SK-N-SH (cell line): ENCODE measurements around the gene TRIM14. TPM values are rescaled to one million over a fixed set of nuclear protein-coding genes. Genes with fewer than 3 reads are reported as not detected.

Experiments
- CTCF ChIA-PET: fragments of 300-600, 350-600 bp; formaldehyde crosslinking; extraction: SDS; loops from one replicate; lab custom pipeline; 2021; lab: Yijun Ruan, JAX
- POLR2A ChIA-PET: fragments of 350-600 bp; sonication (Branson Sonifier 250); formaldehyde crosslinking; extraction: SDS; loops from one replicate; lab custom pipeline; 2020; ENCODE audit warnings: antibody characterized with exemption, inconsistent platforms; lab: Yijun Ruan, JAX
- DNase-seq: peaks from one replicate; pipeline ENCODE4 v3.0.0; 2012
- H2AFZ ChIP-seq: fragments of 200-600 bp; sonication (generic); 2 replicates; pipeline ENCODE4 v1.8.1; 2016; ENCODE audit warnings: antibody characterized with exemption, mild to moderate bottlenecking, low read depth
- H3F3A ChIP-seq: fragments of 200-600 bp; sonication (generic); replicated peaks from 2 replicates; pipeline ENCODE3; 2016; ENCODE audit warnings: antibody characterized with exemption, mild to moderate bottlenecking; ENCODE audit not compliant: insufficient read depth
- H3K27ac ChIP-seq, 2 experiments: fragments of 200-500 bp in 1 of 2; fragments of 200-600 bp in 1 of 2; sonication (Bioruptor generic) in 1 of 2; sonication (generic), shearing (Covaris generic) in 1 of 2; 2 replicates each; pipeline versions ENCODE4 v1.5.1 to v1.6.1; 2014 to 2016; ENCODE audit warnings: low read depth in 2 of 2, inconsistent platforms in 1 of 2, low read length in 1 of 2, mild to moderate bottlenecking in 1 of 2, mixed read lengths in 1 of 2
- H3K27me3 ChIP-seq: fragments of 200-600 bp; sonication (generic), shearing (Covaris generic); 2 replicates; pipeline ENCODE4 v1.6.1; 2016; ENCODE audit warnings: mixed run types; ENCODE audit not compliant: insufficient read depth
- H3K36me3 ChIP-seq, 2 experiments: fragments of 200-500 bp in 1 of 2; fragments of 200-600 bp in 1 of 2; sonication (Bioruptor generic) in 1 of 2; sonication (generic) in 1 of 2; replicated peaks in 1 of 2; 2 replicates each; pipeline versions ENCODE3 to v1.5.1; 2014 to 2016; ENCODE audit warnings: low read length in 1 of 2, mild to moderate bottlenecking in 1 of 2; ENCODE audit not compliant: insufficient read depth in 2 of 2, control insufficient read depth in 1 of 2
- H3K4me1 ChIP-seq, 2 experiments: fragments of 200-500 bp in 1 of 2; fragments of 200-600 bp in 1 of 2; sonication (Bioruptor generic) in 1 of 2; sonication (generic), shearing (Covaris generic) in 1 of 2; 2 replicates each; pipeline versions ENCODE4 v1.5.1 to v1.6.1; 2014 to 2016; ENCODE audit warnings: low read depth in 1 of 2, low read length in 1 of 2, mixed run types in 1 of 2; ENCODE audit not compliant: insufficient read depth in 2 of 2, control insufficient read depth in 1 of 2
- H3K4me2 ChIP-seq: fragments of 200-600 bp; sonication (generic), shearing (Covaris generic); 2 replicates; pipeline ENCODE4 v1.6.1; 2017; ENCODE audit warnings: mixed run types
- H3K4me3 ChIP-seq, 2 experiments: fragments of 200-500 bp in 1 of 2; fragments of 200-600 bp in 1 of 2; sonication (Bioruptor generic) in 1 of 2; sonication (generic), shearing (Covaris generic) in 1 of 2; 2 replicates each; pipeline versions ENCODE4 v1.5.1 to v1.8.1; 2014 to 2016; ENCODE audit warnings: low read depth in 2 of 2, inconsistent platforms in 1 of 2, low read length in 1 of 2, mild to moderate bottlenecking in 1 of 2, mixed read lengths in 1 of 2, moderate library complexity in 1 of 2
- H3K79me2 ChIP-seq: fragments of 200-600 bp; sonication (generic); 2 replicates; pipeline ENCODE4 v1.8.1; 2017; ENCODE audit warnings: mild to moderate bottlenecking; ENCODE audit not compliant: insufficient read depth
- H3K9ac ChIP-seq: fragments of 200-600 bp; sonication (generic); 2 replicates; pipeline ENCODE4 v1.6.1; 2017; ENCODE audit warnings: mixed run types
- H3K9me2 ChIP-seq: fragments of 200-600 bp; sonication (generic); 2 replicates; pipeline ENCODE4 v1.6.1; 2017; ENCODE audit warnings: mixed run types
- H3K9me3 ChIP-seq: fragments of 200-600 bp; sonication (generic); 2 replicates; pipeline ENCODE4 v1.6.1; 2017; ENCODE audit warnings: mixed run types, mild to moderate bottlenecking, moderate library complexity
- H4K20me1 ChIP-seq: fragments of 200-600 bp; sonication (generic); 2 replicates; pipeline ENCODE4 v1.6.1; 2017; ENCODE audit warnings: mild to moderate bottlenecking, mixed run types; ENCODE audit not compliant: insufficient read depth
- CHD2 ChIP-seq: fragments of 150-350 bp; IDR thresholded peaks from 2 replicates; pipeline ENCODE4 v1.6.1; 2018; ENCODE audit warnings: low read length; ENCODE audit not compliant: partially characterized antibody
- ELF1 ChIP-seq: IDR thresholded peaks from 2 replicates; pipeline ENCODE4 v1.4.0; 2012
- EP300 ChIP-seq, 2 experiments: IDR thresholded peaks; 2 replicates each; pipeline versions ENCODE4 v1.4.0 to v1.6.1; 2012; ENCODE audit warnings: borderline replicate concordance in 1 of 2, low read depth in 1 of 2, low read length in 1 of 2
- FOXJ3 ChIP-seq: sonication (generic); formaldehyde crosslinking; IDR thresholded peaks from 2 replicates; pipeline ENCODE4 v1.5.1; 2020; ENCODE audit warnings: mild to moderate bottlenecking, missing genetic modification reagents
- GABPA ChIP-seq: IDR thresholded peaks from 2 replicates; pipeline ENCODE4 v1.4.0; 2012; ENCODE audit warnings: low read depth, mild to moderate bottlenecking
- JUND ChIP-seq: IDR thresholded peaks from 2 replicates; pipeline ENCODE4 v1.4.0; 2012
- MAX ChIP-seq: IDR thresholded peaks from 2 replicates; pipeline ENCODE4 v1.4.0; 2012; ENCODE audit warnings: low read depth
- MEF2A ChIP-seq: IDR thresholded peaks from 2 replicates; pipeline ENCODE4 v1.4.0; 2012; ENCODE audit warnings: low read depth, borderline replicate concordance
- NRF1 ChIP-seq: IDR thresholded peaks from 2 replicates; pipeline ENCODE4 v1.6.1; 2012; ENCODE audit warnings: low read depth, mild to moderate bottlenecking, low read length
- POLR2AphosphoS5 ChIP-seq: IDR thresholded peaks from 2 replicates; pipeline ENCODE4 v1.6.1; 2012; ENCODE audit warnings: low read depth, low read length
- RAD21 ChIP-seq: IDR thresholded peaks from 2 replicates; pipeline ENCODE4 v1.6.1; 2012; ENCODE audit warnings: mild to moderate bottlenecking, low read length
- REST ChIP-seq: IDR thresholded peaks from 2 replicates; pipeline ENCODE4 v1.6.1; 2012; ENCODE audit warnings: mild to moderate bottlenecking, low read depth, low read length, moderate library complexity
- RXRA ChIP-seq: IDR thresholded peaks from 2 replicates; pipeline ENCODE4 v1.4.0; 2012; ENCODE audit warnings: low read depth, mild to moderate bottlenecking, borderline replicate concordance
- SIN3A ChIP-seq: IDR thresholded peaks from 2 replicates; pipeline ENCODE4 v1.6.1; 2012; ENCODE audit warnings: low read depth, mild to moderate bottlenecking, low read length, moderate library complexity, borderline replicate concordance
- USF1 ChIP-seq: IDR thresholded peaks from 2 replicates; pipeline ENCODE4 v1.4.0; 2012; ENCODE audit warnings: low read depth, borderline replicate concordance
- USF2 ChIP-seq: fragments of 150-350 bp; IDR thresholded peaks from 2 replicates; pipeline ENCODE4 v1.6.1; 2017; ENCODE audit warnings: antibody characterized with exemption, low read length, low read depth, borderline replicate concordance
- YY1 ChIP-seq: IDR thresholded peaks from 2 replicates; pipeline ENCODE4 v1.4.0; 2012; ENCODE audit warnings: low read depth, mild to moderate bottlenecking
- WGBS: methylation state at CpG from one replicate; pipeline ENCODE4 v1.1.6; 2017; ENCODE audit warnings: low lambda C conversion rate; 5-methylcytosine and 5-hydroxymethylcytosine counted together
- polyA plus RNA-seq, 3 experiments: library from polyadenylated mRNA; depleted of rRNA; stranded (reverse); fragments of >200 nt; gene quantifications; 2 replicates each; pipeline ENCODE4 v1.2.3, GENCODE V29; 2012

TRIM14 gene
- polyA plus RNA-seq, 1 of the 3 experiments (the other 2 are of a cell fraction), result 15.3 TPM

GRCh38 chr9:98085058-98085457 lies 34.0 kb downstream of the TRIM14 start:
- Histone ChIP-seq H3K27ac (no peak overlapping the region), H3K4me1 (peaks cover 3 to 5% of the 10 kb centered on the region in 2 experiments; a peak in 2 of 4 replicates), H3K4me2 (no peak overlapping the region), H2AFZ (no peak overlapping the region), H3K9ac (no peak overlapping the region), H3K9me2 (no peaks in the 10 kb centered on the region), H4K20me1 (no peaks in the 10 kb centered on the region), H3K79me2 (no peaks in the 10 kb centered on the region), H3K9me3 (no peaks in the 10 kb centered on the region), H3F3A (peaks cover 3% of the 10 kb centered on the region), H3K4me3 (no peak overlapping the region), H3K36me3 (peaks cover 8 to 37% of the 10 kb centered on the region in 2 experiments), H3K27me3 (no peaks in the 10 kb centered on the region)
- WGBS, result 90% methylated on average over 2 of the region's 4 CpGs
- ChIA-PET POLR2A (no interaction called here), CTCF (interaction anchor here (0.9 to 1.3 kb wide), 3 partner anchors 10 to 172 kb away, joined by 3 to 4 read pairs (median 3); no protein-coding TSS in a partner anchor)
- DNase-seq, result no peak
- TF ChIP-seq RAD21 (no peak), FOXJ3 (no peak), EP300 (IDR thresholded peaks at IDR 0.05; ENCODE audit: borderline replicate concordance in 1 of 2, low read depth in 1 of 2, low read length in 1 of 2) (no peak), USF2 (no peak), GABPA (no peak), YY1 (no peak), USF1 (no peak), JUND (no peak), MAX (no peak), CHD2 (no peak), REST (no peak), MEF2A (no peak), SIN3A (no peak), RXRA (no peak), POLR2AphosphoS5 (no peak), ELF1 (no peak), NRF1 (no peak)
